NCI-H1417 treated with DMSO at 0.1 percent for 48 hours (cell line): ENCODE measurements around the gene LSM4.
A peak's percentile ranks its signal among the peaks of the same experiment; 100 is the strongest.

Experiments
- DNase-seq: peaks from one replicate; lab custom pipeline; 2025; lab: John Stamatoyannopoulos, UW

LSM4 gene

DNA sequence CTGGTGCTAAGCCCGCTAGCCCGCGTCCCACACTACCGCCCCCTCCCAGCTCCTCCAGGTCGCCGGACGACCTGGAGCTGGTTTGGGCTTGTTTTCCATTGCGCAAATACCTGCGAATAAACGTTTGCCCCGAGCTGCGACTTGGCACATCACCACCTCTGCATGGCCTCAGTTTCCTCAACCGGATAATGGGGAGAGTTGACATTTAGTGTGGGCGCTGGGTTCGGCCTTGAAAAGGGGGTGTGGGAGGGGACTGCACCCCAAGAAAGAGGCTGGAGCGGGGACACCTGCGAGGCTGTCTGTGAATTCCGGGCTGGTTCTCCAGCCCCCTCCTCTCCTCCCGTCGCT lies 30.4 kb downstream of the LSM4 start:
- DNase-seq = no peak

DNA sequence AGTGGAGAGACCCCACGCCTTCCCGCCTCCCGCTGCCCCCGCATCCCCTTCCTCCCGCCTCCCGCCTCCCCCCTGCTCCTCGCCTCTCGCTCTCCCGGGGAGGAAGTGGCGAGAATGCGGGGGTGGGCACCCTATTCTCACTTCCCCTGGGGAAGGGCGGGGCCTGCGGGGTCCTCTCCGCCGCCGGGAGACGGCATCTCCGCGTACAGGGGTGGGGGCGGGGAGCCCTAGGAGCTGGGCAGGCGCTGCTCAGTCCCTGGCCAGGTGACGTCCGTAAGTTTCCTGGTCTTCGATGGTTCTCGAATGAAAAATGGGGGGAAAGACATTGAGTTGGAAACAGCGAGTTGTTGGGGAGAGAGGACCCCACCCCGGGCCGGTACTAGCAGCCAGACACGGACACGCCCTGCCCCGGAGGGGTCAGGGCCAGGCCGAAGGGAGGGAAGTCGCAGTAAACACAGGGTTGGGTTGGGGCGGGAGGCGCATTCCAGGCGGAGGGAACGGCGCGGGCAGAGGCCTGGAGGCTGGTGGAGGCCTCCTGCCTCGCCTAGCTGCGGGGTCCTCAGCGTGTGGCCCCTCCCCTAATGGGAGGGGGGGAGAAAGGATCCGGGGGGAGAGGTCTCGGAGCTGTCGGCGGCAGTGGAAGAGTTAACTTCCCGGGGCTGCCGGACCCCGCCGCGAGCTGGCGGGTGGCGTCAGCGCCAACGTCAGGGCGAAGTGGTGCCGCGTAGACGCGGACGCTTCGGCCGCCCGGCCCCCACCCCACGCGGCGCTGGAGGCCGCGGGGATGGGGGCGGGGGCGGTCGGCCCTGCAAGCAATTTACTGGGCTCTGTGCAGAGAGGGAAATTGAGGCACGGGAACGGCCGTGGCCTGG lies 31.1 kb downstream of the LSM4 start:
- no peak for DNase-seq

GRCh38 chr19:18291019-18291524 lies 31.8 kb downstream of the LSM4 start:
- DNase-seq = no peak

- no peak for DNase-seq
Measured at GRCh38 chr19:18290302-18291018, 32.4 kb downstream of the LSM4 start.

DNA sequence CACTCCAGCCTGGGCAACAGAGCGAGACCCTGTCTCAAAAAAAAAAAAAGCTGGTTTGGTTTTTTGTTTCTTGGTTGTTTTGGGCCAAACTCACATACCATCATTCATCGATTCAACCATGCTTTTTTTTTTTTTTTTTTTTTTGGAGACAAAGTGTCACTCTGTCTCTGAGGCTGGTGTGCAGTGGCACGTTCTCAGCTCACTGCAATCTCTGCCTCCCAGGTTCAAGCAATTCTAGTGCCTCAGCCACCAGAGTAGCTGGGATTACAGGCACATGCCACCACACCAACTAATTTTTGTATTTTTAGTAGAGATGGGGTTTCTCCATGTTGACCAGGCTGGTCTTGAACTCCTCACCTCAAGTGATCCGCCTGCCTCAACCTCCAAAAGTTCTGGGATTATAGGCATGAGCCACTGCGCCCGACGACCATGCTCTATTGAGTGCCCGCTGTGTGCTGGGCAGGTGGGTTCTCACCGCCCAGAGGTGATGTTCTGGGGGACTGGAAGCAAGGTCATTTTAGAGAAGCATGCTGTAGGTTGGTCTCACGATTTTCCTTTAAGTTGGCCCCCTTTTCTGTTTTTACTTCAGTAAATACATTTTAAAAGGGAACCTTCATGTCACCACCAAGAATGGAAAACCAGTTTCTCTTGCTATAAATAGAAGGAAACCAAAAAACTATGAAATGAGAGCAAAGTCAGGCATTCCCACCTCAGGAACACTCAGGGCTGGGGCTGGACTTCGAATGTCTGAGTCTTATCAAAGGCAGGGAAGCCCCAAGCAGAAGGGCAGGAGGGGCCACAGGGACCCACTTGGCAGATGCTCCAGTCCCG lies 33.2 kb downstream of the LSM4 start:
- DNase-seq = no peak

GRCh38 chr19:18287836-18288772 lies 34.8 kb downstream of the LSM4 start:
- DNase-seq = no peak

GRCh38 chr19:18286973-18287635 lies 35.8 kb downstream of the LSM4 start:
- no peak for DNase-seq

DNA sequence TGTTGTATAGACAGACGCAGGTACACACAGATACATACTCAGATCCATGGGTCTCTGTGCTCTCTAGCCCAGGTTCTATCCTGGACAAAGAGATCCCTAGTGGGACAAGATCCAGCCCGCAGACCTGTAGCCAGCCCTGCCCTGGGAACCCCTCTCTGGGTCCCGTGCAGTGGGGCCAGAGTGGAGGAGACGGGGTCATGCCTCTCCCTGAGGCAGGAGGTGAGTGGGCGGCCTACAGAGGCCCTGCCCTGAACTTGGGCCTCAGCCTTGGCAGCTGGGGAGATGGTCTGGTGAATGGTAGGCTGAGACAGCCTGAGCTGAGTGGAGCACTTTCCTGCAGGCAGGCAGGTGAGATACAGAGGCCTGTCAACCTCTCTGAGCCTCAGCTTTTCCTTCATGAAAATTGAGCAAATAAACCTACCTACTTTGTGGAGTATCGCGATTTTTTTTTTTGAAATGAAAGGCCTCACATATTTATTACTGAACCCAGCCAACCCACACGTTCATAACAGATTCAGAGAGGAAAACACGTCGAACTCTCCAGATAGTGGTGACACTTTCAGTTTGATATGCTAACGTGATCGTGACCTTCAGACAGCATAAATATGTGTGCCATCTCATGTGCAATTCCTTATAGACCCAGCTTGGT lies 38.0 kb downstream of the LSM4 start:
- no peak for DNase-seq

DNA sequence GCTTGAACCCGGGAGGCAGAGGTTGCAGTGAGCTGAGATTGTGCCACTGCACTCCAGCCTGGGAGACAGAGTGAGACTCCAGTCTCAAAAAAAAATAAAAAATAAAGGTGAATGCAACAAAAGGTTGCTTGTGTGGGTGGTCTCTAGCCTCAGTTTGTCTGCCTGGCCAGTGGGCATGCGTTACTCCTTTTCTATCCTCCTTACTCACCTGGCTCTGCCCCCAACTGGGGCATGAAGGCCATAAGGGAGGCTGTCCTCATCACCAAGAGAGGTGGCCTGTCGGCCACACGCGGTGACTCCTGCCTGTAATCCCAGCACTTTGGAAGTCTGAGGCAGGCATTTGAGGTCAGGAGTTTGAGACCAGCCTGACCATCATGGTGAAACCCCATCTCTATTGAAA lies 39.5 kb downstream of the LSM4 start:
- DNase-seq = no peak

- DNase-seq = no peak
Measured at GRCh38 chr19:18282788-18283141, 40.1 kb downstream of the LSM4 start.

DNA sequence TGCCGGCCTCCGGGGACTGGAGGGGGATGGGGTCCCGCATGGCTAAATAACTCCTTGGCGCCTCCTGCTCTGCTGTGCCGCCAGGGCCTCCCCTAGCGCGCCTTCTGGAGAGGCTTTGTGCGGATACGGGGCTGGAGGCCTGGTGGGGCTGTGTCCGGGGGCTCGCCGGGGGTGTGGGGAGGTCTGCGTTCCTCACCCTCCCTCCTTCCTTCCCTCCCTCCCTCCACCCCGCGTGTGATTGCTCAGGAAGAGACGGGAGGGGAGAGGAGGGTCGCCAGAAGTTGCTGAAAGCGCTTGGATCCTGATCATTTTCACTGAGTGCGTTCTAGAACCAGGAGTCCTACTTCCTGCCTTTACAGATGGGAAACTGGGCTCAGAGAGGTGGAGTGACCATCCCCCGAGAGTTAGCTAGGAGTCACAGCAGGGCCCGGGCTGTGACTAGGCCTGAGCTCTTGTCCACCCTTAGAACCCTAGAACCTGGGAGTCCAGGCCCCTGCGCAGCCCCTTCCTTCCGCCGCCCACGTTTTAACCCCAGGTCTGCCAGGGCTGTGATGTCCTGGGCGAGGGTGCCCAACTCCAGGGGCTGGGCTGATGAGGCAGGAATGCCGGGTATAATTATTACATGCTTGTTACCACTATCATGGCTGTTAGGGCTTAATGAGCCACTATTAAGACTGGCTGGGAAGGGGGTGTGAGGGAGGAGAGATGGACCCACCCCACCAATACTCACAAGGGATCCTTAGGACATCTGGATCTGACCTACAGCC lies 40.7 kb downstream of the LSM4 start:
- no peak for DNase-seq

DNA sequence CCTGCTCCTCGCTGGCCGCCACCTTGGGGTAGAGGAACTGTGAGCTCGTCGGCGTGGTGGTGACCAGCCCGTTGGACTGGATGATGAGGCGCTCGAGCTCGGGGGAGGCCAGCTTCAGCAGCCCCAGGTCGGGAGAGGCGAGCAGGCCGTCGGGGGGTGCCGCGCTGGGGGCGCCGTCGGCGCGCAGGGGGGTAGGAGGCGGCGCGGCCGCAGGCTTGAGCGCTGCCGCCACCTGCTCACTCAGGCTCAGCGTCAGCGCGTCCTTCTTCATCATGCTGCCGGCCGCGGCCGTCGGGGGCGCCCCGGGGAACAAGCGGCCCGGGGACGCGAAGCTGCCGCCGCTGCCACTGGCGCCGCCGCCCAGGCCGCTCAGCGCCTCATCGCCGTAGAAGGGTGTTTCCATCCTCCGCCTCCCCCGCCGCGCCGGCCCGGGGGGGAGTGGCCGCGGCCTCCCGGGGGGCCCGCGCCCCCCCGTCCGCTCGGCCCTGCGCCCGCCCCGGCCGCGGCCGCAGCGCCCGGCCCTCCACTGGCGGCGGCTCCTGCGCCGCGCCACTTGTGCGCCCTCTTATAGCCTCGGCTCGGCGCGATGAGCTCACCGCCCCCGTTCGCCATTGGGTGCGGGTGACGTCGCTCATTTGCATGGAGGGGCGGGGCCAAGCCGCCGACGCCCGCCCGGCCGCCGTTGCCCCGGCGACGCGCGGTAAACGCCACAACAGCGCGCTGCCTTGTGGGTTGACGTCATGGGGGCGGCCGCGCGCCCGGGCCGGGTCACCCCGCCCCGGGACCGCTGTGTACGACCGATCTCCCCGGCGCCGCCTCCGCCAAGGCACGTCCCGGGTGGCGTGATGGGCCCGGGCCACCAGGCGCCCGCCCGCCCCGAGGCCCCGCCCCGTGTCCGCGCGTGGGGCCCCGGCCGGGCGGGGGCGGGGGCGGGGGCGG lies 41.5 kb downstream of the LSM4 start, which contains the start of gene JUND:
Gene JUND, minus strand, starts transcription at position 541 of the 939 bp plus-strand sequence. Its CDS starts 138 bp downstream, at position 403.
- peak; percentile 79 for DNase-seq

DNA sequence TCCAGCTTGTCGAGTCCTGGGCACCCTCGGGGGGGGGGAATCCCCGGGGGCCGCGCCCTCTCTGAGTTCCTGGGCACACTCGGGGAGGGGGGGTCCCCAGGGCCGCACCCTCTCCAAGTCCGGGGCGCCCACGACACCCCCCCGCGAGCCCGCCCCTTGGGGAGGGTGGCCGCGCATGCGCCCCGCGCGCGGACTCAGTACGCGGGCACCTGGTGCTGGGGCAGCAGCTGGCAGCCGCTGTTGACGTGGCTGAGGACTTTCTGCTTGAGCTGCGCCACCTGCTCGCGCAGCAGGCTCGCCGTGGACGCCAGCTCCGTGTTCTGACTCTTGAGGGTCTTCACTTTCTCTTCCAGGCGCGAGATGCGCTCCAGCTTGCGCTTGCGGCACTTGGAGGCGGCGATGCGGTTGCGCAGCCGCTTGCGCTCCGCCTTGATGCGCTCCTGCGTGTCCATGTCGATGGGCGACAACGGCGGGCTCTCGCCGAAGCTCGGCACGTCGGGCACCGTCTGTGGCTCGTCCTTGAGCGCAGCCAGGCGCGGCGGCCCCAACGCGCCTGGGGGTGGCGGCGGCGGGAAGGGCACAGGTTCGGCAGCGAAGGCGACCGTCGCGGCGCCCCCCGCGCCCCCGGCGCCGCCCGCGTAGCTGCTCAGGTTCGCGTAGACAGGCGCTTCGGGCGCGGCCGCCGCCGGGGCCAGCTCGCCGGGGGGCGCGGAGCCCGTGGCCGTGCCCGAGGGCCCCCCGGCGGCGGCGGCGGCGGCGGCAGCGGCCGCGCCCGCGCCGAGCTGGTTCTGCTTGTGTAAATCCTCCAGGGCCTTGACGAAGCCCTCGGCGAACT lies 42.4 kb downstream of the LSM4 start:
- DNase-seq = no peak

DNA sequence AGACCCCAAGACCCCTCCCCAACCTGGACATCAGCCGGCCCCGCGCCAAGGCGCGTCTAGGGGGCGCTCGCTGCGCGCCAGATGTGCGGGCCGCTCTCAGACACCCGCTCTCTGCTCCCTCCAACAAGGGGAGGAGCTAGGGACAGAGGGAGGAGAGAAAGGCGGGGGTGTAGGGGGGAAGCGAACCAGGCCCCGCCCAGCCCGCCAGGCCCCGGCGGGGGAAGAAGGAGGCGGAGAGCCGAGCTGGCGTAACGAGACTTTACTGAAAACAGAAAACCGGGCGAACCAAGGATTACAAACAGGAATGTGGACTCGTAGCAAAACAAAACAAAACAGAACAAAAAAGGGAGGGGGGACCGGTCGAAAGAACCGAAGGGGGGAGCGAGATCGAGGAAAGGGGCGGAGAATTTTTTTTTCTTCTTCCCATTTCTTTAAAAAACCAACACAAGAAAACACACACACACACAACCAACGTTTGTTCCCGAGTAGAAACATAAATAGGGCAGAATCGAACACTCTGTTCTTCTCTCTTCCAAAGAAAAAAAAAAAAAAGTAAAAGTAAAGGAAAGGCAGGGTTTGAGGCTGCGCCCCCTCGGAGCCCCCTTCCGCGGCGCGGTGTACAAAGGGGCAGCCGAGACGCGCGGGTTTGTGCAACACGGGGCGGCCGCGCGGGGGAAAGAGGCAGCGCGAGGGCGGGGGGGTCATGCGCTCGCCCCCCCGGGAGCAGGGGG lies 43.2 kb downstream of the LSM4 start:
- DNase-seq = peak; percentile 62

GRCh38 chr19:18279266-18279515 lies 43.7 kb downstream of the LSM4 start:
- DNase-seq = no peak

DNA sequence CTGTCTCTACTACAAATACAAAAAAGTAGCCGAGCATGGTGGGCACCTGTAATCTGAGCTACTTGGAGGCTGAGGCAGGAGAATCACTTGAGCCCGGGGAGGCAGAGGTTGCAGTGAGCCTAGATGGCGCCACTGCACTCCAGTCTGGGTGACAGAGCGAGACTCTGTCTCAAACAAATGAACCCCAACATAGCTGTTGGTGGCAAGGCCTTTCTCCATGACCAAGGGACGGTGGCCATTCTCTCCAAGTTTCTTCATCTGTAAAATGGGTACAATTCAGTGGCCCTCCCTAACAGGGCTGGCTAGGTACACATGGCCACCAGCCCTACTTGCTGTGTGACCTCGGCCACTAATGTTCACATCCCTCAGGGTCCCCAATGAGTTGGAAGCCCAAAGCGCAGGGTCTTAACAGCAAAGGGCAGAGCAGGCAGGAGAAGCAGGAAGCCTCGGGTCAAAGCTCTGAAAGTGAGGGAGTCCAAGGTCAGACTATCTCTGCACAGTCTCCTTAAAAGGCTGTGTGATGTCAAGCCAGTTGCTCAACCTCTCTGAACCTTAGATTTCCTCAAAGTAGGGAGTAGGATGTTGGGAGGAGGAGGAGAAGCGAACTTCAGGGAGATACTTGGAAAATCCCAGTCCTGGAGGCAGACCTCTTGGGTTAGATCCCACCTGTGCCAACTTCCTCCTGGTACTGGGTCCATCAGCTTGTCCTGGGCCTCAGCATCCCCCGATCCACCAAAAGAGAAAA lies 44.2 kb downstream of the LSM4 start:
- no peak for DNase-seq
